K562 (cell line): ENCODE data around the gene SRSF9. TPM values are rescaled to one million over a fixed set of nuclear protein-coding genes. Genes with fewer than 3 reads are reported as not detected.

ENCODE experiments used
- BRCA1 ChIP-seq, 2 experiments: fragments of 450-650 bp in 1 of 2; sonication (generic) in 1 of 2; formaldehyde crosslinking in 1 of 2; IDR thresholded peaks; 2 replicates each; pipeline versions ENCODE4 v1.5.0 to v1.6.1; 2017 to 2020; ENCODE audit warnings: mild to moderate bottlenecking in 1 of 2, missing genetic modification reagents in 1 of 2
- CBFB ChIP-seq: sonication (generic); formaldehyde crosslinking; IDR thresholded peaks from 2 replicates; pipeline ENCODE4 v1.4.0; 2020; ENCODE audit warnings: mild to moderate bottlenecking, missing genetic modification reagents
- FIP1L1 ChIP-seq: fragments of 200-400 bp; formaldehyde crosslinking; IDR thresholded peaks from 2 replicates; pipeline ENCODE4 v1.6.1; 2018; ENCODE audit warnings: mild to moderate bottlenecking, low read depth, low read length; ENCODE audit not compliant: poor library complexity, severe bottlenecking
- FOXK2 ChIP-seq, 2 experiments: fragments of 450-650 bp; IDR thresholded peaks in 1 of 2; conservative IDR thresholded peaks in 1 of 2; 2 replicates each; pipeline ENCODE4 v1.6.1; 2016; ENCODE audit warnings: low read depth in 2 of 2, mild to moderate bottlenecking in 1 of 2
- HSF4 ChIP-seq: fragments of 250-450 bp; sonication (Bioruptor Pico); IDR thresholded peaks from 2 replicates; pipeline ENCODE4 v2.1.2; 2022; ENCODE audit warnings: mild to moderate bottlenecking, moderate library complexity, borderline replicate concordance
- KDM4B ChIP-seq, 2 experiments: fragments of 450-650 bp in 1 of 2; sonication (generic) in 1 of 2; IDR thresholded peaks; 2 replicates each; pipeline ENCODE4 v1.6.1; 2016 to 2017; ENCODE audit warnings: borderline replicate concordance in 2 of 2, antibody characterized with exemption in 1 of 2, low read depth in 1 of 2, mild to moderate bottlenecking in 1 of 2
- KLF16 ChIP-seq: IDR thresholded peaks from 2 replicates; pipeline ENCODE4 v1.6.1; 2016; ENCODE audit warnings: antibody characterized with exemption
- KLF6 ChIP-seq: fragments of 250-450 bp; sonication (Bioruptor Pico); IDR thresholded peaks from 2 replicates; pipeline ENCODE4 v1.4.0; 2020; ENCODE audit warnings: mild to moderate bottlenecking, moderate library complexity, borderline replicate concordance
- MTF1 ChIP-seq: fragments of 250-450 bp; sonication (Bioruptor Pico); IDR thresholded peaks from 2 replicates; pipeline ENCODE4 v1.9.0; 2021; ENCODE audit warnings: moderate library complexity, mild to moderate bottlenecking, inconsistent platforms, borderline replicate concordance
- MYNN ChIP-seq, 2 experiments: sonication (generic); formaldehyde crosslinking in 1 of 2; IDR thresholded peaks; 2 replicates each; pipeline versions ENCODE4 v1.5.0 to v1.6.1; 2016 to 2020; ENCODE audit warnings: antibody characterized with exemption in 1 of 2, missing genetic modification reagents in 1 of 2
- NFATC3 ChIP-seq: fragments of 450-650 bp; IDR thresholded peaks from 2 replicates; pipeline ENCODE4 v1.6.1; 2017; ENCODE audit warnings: mild to moderate bottlenecking
- NFE2 ChIP-seq: IDR thresholded peaks from 2 replicates; pipeline ENCODE4 v1.6.1; 2014; ENCODE audit warnings: antibody characterized with exemption, low read depth
- RBM17 ChIP-seq: fragments of 200-400 bp; formaldehyde crosslinking; IDR thresholded peaks from 2 replicates; pipeline ENCODE4 v1.6.1; 2017; ENCODE audit warnings: low read depth, mild to moderate bottlenecking, low read length, borderline replicate concordance
- RBM22 ChIP-seq: fragments of 200-400 bp; formaldehyde crosslinking; IDR thresholded peaks from 2 replicates; pipeline ENCODE4 v1.6.1; 2018; ENCODE audit warnings: low read length, low read depth; ENCODE audit not compliant: poor library complexity, severe bottlenecking
- SMAD1 ChIP-seq: fragments of 150-350 bp; IDR thresholded peaks from 2 replicates; pipeline ENCODE4 v1.6.1; 2014; ENCODE audit warnings: low read length, low read depth; ENCODE audit not compliant: partially characterized antibody
- SMARCA5 ChIP-seq: fragments of 450-650 bp; IDR thresholded peaks from 2 replicates; pipeline ENCODE4 v1.6.1; 2016
- SNIP1 ChIP-seq: fragments of 450-650 bp; IDR thresholded peaks from 2 replicates; pipeline ENCODE4 v1.7.1; 2017; ENCODE audit warnings: low read depth, mild to moderate bottlenecking
- TCFL5 ChIP-seq: fragments of 250-450 bp; sonication (Bioruptor Pico); conservative IDR thresholded peaks from 2 replicates; pipeline ENCODE4 v1.6.1; 2021; ENCODE audit warnings: mild to moderate bottlenecking, moderate library complexity, matching md5 sums
- TEAD4 ChIP-seq, 2 experiments: sonication (generic) in 1 of 2; formaldehyde crosslinking in 1 of 2; IDR thresholded peaks; 2 replicates each; pipeline versions ENCODE4 v1.6.1 to v1.8.0; 2012 to 2022; ENCODE audit warnings: borderline replicate concordance in 1 of 2, inconsistent platforms in 1 of 2, low read length in 1 of 2, mild to moderate bottlenecking in 1 of 2, missing genetic modification reagents in 1 of 2
- ZFP36 ChIP-seq: fragments of 150-350 bp; IDR thresholded peaks from 2 replicates; pipeline ENCODE4 v1.6.1; 2018; ENCODE audit warnings: low read length, low read depth; ENCODE audit not compliant: partially characterized antibody
- ZKSCAN8 ChIP-seq: fragments of 200-800 bp; sonication (Bioruptor generic); IDR thresholded peaks from 2 replicates; pipeline ENCODE4 v1.6.1; 2016; ENCODE audit warnings: missing genetic modification characterization, missing compliant biosample characterization
- ZNF12 ChIP-seq: sonication (generic); formaldehyde crosslinking; IDR thresholded peaks from 2 replicates; pipeline ENCODE4 v1.4.0; 2020; ENCODE audit warnings: mild to moderate bottlenecking, missing genetic modification reagents
- ZNF143 ChIP-seq: sonication (generic); formaldehyde crosslinking; IDR thresholded peaks from 2 replicates; pipeline ENCODE4 v1.9.0; 2022; ENCODE audit warnings: mild to moderate bottlenecking, missing genetic modification reagents
- ZNF217 ChIP-seq: sonication (generic); formaldehyde crosslinking; IDR thresholded peaks from 2 replicates; pipeline ENCODE4 v1.8.0; 2022; ENCODE audit warnings: mild to moderate bottlenecking, missing genetic modification reagents
- polyA plus RNA-seq, 8 experiments: library from polyadenylated mRNA; depleted of rRNA in 4 of 8; stranded (reverse) in 5 of 8; unstranded in 3 of 8; fragments of >200 nt; fragmentation: Nextera tagmentation in 2 of 8; fragmentation: Illumina TruSeq in 1 of 8; extraction: Ambion mirVana in 2 of 8; extraction: Trizol in 1 of 8; gene quantifications; 2 replicates each; pipeline versions ENCODE4 v1.2.1 to v1.2.3, GENCODE V29; 2011 to 2014; ENCODE audit warnings: inconsistent platforms in 1 of 8, missing spikeins in 1 of 8
- total RNA-seq, 7 experiments: library from RNA; depleted of rRNA in 6 of 7; stranded (reverse); fragments of >200 nt in 6 of 7; fragmentation: Illumina TruSeq in 2 of 7; extraction: Trizol in 2 of 7; gene quantifications; 2 replicates each; pipeline versions ENCODE4 v1.2.1 to v1.2.3, GENCODE V29; 2011 to 2021; ENCODE audit warnings: low replicate concordance in 1 of 7
- TF ChIP-seq, protein P1 (sequence below): IDR thresholded peaks from 3 replicates; pipeline ENCODE4 v1.6.1; 2011; ENCODE audit warnings: borderline replicate concordance, mild to moderate bottlenecking, moderate library complexity; ENCODE audit not compliant: insufficient read length; ENCODE audit errors: extremely low read depth

SRSF9 gene
- total and polyA plus RNA-seq, 9 of the 15 experiments (the other 6 are each of a cell fraction or from before 2014, with no cell fraction given): 40.3 to 291 (median 230) TPM

DNA sequence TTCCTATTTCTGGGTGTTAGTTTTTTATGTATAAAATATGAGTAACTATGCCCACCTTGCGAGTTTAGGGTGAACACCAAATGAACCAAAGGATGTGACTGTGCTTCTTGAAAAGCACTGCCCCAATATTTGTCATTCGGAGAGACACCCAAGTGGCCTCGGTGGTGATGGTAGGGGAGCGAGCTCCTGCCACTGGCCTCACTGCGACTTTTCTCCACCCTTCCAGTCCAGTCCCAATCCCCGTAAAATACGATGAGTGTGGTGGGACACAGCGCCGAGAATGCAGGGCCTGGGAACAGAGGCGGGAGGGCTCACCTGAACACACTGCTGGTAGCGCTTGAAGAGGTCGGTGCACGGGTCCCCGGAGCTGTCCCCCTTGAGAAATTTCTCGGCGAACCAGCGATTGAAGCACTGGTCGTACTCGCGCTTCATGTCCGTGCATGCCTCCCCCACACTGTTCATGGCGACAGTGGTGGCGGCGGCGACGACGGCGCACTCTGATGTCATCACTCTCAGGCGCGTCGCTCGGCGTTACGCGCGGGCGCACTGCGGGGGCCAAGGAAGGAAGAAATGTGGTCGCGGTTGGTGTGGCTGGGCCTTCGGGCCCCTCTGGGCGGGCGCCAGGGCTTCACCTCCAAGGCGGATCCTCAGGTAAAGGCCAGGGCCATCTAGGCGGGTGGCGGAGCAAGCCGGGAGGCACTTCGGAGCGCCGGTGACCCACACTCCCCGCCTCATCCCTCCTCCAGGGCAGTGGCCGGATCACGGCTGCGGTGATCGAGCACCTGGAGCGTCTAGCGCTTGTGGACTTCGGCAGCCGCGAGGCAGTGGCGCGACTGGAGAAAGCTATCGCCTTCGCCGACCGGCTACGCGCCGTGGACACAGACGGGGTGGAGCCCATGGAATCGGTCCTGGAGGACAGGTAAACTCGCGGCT, 23.4 kb downstream of the SRSF9 start, which contains the start of the genes GATC and TRIAP1 (continued):
- TF ChIP-seq TCFL5 (no peak), SMARCA5 (no peak), RBM17 (no peak), ZNF217 (no peak), KDM4B (IDR thresholded peaks at IDR 0.05; ENCODE audit: borderline replicate concordance in 2 of 2, low read depth in 1 of 2) (peak in 1 of 2 experiments; percentile 81; a peak in 1 of 4 replicates), CBFB (no peak; the same call in 1 of the 2 replicates), SMAD1 (no peak), ZNF143 (CRISPR knock-in tag) (0 out of 2 replicates have a peak, but pooled peaks have one; percentile 55), SNIP1 (no peak), NFATC3 (no peak), KLF16 (peak; percentile 72), FIP1L1 (peak; percentile 71), MYNN (IDR thresholded peaks at IDR 0.05) (peak; percentile 56; the same call in 1 of the 2 replicates), MYNN (CRISPR knock-in tag; IDR thresholded peaks at IDR 0.05) (no peak), TEAD4 (IDR thresholded peaks at IDR 0.05; ENCODE audit: low read length) (no peak), TEAD4 (CRISPR knock-in tag; IDR thresholded peaks at IDR 0.05; ENCODE audit: borderline replicate concordance) (peak; percentile 49; the same call in 1 of the 2 replicates), ZNF12 (peak; percentile 81; the same call in 1 of the 2 replicates), FOXK2 (conservative IDR thresholded peaks at IDR 0.05 in 1 of 2, IDR thresholded peaks at IDR 0.05 in 1 of 2; ENCODE audit: low read depth in 2 of 2) (peak; percentile 81 to 90), ZFP36 (no peak), NFE2 (peak; percentile 6; the same call in 1 of the 2 replicates), KLF6 (CRISPR knock-in tag) (no peak), MTF1 (no peak), BRCA1 (IDR thresholded peaks at IDR 0.05) (no peak), BRCA1 (CRISPR knock-in tag; IDR thresholded peaks at IDR 0.05) (no peak), ZKSCAN8 (CRISPR knock-in tag) (no peak), HSF4 (CRISPR knock-in tag) (no peak), RBM22 (no peak)
- TF ChIP-seq, protein P1, sequence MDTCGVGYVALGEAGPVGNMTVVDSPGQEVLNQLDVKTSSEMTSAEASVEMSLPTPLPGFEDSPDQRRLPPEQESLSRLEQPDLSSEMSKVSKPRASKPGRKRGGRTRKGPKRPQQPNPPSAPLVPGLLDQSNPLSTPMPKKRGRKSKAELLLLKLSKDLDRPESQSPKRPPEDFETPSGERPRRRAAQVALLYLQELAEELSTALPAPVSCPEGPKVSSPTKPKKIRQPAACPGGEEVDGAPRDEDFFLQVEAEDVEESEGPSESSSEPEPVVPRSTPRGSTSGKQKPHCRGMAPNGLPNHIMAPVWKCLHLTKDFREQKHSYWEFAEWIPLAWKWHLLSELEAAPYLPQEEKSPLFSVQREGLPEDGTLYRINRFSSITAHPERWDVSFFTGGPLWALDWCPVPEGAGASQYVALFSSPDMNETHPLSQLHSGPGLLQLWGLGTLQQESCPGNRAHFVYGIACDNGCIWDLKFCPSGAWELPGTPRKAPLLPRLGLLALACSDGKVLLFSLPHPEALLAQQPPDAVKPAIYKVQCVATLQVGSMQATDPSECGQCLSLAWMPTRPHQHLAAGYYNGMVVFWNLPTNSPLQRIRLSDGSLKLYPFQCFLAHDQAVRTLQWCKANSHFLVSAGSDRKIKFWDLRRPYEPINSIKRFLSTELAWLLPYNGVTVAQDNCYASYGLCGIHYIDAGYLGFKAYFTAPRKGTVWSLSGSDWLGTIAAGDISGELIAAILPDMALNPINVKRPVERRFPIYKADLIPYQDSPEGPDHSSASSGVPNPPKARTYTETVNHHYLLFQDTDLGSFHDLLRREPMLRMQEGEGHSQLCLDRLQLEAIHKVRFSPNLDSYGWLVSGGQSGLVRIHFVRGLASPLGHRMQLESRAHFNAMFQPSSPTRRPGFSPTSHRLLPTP: no peak
